GM18870 (cell line): ENCODE results near the gene SEC22C.

Experiments used
- ATAC-seq: cut with Tn5 transposase; IDR thresholded peaks from one replicate; pipeline ENCODE4 v1.9.1; 2021; ENCODE audit warnings: moderate library complexity; ENCODE audit not compliant: unreplicated experiment

SEC22C gene

DNA sequence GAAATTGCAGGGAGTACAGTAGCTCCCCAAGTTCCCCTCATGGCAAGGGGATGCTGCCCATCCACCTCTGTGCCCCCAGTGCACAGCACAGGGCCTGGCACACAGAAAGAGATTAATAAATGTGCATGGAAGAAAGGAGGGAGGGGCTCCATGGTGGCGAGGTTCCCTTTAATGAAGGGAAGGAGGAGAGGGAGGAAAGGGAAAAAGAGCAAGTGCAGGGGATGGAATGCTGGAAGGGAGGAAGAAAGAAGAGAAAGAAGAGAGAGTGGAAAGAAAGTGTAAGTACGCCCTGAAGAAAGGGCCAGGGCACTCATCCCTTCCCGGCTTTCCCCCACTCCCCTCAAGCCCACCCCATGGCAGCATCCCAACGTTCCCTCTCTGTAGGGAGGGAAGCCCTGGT lies 80.9 kb downstream of the SEC22C start:
- ATAC-seq: no peak

DNA sequence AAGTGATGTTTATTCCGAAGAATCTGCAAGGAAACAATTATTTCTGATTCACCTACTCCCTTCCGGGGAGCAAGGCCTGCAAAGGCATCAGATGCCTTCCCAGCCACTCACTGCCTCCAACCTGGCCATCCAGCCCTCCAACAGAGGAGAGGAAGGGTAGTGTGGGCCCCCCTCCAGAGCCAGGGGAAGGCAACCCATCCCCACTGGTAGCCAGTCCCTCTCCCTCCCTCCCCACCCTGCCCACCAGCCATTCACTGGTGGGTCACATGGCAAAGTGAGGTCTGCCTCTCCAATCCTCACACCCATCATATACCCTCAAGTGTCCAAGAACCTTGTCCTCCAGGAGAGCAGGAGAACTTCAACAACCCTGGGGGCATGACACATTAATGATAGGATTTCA lies 81.7 kb downstream of the SEC22C start:
- ATAC-seq: no peak

DNA sequence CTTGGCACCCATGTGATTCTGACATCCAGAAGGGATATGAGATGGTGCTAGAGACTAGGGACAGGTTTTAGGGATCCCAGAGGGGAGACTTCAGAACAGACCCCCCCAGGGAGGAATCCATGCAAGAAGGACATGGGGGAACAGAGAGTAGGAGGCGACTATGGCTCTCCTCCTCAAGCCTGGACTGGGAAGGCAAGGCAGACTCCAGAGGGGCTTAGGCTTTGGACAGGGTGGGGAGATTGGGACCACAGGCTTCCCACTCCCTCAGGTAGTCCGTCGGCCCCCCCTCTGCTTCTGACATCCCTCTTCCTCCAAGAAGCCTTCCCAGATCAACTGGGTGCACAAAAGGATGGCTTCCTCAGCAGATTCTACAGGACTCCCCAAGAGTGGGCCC lies 82.3 kb downstream of the SEC22C start:
- ATAC-seq: no peak

DNA sequence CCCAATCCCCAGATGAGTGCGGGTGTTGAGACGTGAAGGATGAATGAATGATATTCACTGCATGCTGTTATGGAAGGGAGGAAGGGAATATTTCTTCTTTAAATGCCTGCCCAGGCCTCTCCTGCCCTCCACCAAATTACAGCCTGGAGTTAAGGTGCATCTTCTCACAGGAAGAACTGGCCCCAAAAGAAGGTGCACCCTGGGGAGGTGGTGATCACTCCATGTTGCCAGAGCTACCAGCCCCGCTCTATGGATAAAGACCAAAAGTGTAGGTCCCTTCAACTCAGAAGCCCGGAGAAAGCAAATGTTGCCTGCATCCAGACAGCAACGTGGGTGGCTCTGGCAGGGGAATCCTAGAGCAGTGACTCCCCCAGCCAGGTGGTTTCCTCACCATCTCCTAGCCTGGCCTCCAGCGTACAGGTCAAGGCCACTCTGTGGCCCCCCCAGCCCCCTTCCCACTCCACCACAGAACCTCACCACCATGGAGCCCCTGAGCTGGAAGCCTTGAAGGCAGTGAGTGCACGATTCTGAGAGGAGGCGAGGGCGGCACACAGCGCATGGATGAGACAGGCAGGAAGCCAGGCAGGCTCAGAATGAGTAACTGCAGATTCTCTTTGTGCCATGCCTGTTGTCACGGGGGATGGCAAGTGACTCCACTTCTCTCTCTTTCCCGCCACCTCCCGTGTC lies 82.8 kb downstream of the SEC22C start:
- no peak for ATAC-seq

DNA sequence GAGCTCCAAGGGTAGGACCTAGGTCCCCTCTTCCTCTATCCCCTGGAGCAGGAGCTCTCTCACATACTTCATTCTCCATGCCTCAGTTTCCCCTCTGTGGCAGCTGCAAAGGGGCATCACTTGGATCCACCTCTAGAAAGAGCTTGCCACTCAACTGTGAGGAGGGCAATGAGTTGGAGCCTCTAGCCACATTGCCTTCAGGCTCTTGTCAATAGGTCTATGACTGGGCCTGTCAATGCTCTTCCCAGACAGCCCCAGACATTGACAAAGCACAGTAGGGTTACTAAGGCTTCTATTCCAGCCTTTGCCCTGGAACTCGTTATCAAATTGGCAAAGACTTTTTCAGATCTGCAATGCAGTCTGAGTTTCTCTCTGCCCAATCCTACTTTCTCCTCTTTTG lies 83.7 kb downstream of the SEC22C start:
- ATAC-seq: no peak
